Sigmoid colon (tissue), 4 donors: ENCODE measurements around the gene MRC2.

ENCODE experiments used
- CTCF ChIP-seq, 4 experiments: fragments of 450-650 bp in 3 of 4; fragments of 200-600 bp in 1 of 4; IDR thresholded peaks; one replicate each; pipeline ENCODE4 v1.5.1; 2016 to 2019; ENCODE audit warnings: antibody characterized with exemption in 4 of 4, mild to moderate bottlenecking in 3 of 4, moderate library complexity in 2 of 4
- POLR2A ChIP-seq, 2 donors: fragments of 450-650 bp; IDR thresholded peaks; one replicate each; pipeline ENCODE4 v1.6.1; 2016; ENCODE audit warnings: antibody characterized with exemption in 2 of 2, mild to moderate bottlenecking in 2 of 2, moderate library complexity in 2 of 2
- POLR2AphosphoS5 ChIP-seq, 4 donors: sonication (generic); formaldehyde crosslinking; IDR thresholded peaks; one replicate each; pipeline ENCODE4 v1.6.1; 2017; ENCODE audit warnings: antibody characterized with exemption in 4 of 4

- TF ChIP-seq POLR2A (IDR thresholded peaks at IDR 0.05) (no peak), CTCF (IDR thresholded peaks at IDR 0.05) (no peak), POLR2AphosphoS5 (IDR thresholded peaks at IDR 0.05) (no peak)
Observed at GRCh38 chr17:62617894-62618472, 9.5 kb upstream of the MRC2 start.
